ENCODE results near the gene SDC4.
A peak's percentile ranks its signal among the peaks of the same experiment; 100 is the strongest.

SDC4 gene

GRCh38 chr20:45347936-45348778 lies at the start of gene SDC4:
SDC4 (minus strand) TSS chr20:45348424; CDS start chr20:45348384, 40 bp downstream.
- DNase-seq, result peak in 3 of 4 experiments; percentile 8 to 44 (median 22)

- no peak for DNase-seq
Measured at GRCh38 chr20:45395114-45395415, 46.8 kb upstream of the SDC4 start.

GRCh38 chr20:45394221-45395113 lies 46.2 kb upstream of the SDC4 start:
- no peak for DNase-seq

GRCh38 chr20:45392733-45393132 lies 44.5 kb upstream of the SDC4 start:
- no peak for DNase-seq

GRCh38 chr20:45391559-45391958 lies 43.3 kb upstream of the SDC4 start:
- no peak for DNase-seq

- no peak for DNase-seq
Measured at GRCh38 chr20:45390931-45391330, 42.7 kb upstream of the SDC4 start.

GRCh38 chr20:45387274-45387673 lies 39.0 kb upstream of the SDC4 start:
- no peak for DNase-seq

- DNase-seq, result no peak
Measured at GRCh38 chr20:45378191-45378590, 30.0 kb upstream of the SDC4 start, which contains the start of gene TP53TG5. TP53TG5 (minus strand) TSS chr20:45378325; CDS start chr20:45378236, 89 bp downstream.

- DNase-seq, result no peak
Measured at GRCh38 chr20:45377269-45377668, 29.0 kb upstream of the SDC4 start.

- no peak for DNase-seq
Measured at GRCh38 chr20:45374966-45375365, 26.7 kb upstream of the SDC4 start.

- no peak for DNase-seq
Measured at GRCh38 chr20:45374101-45374467, 25.9 kb upstream of the SDC4 start.

GRCh38 chr20:45373353-45374100 lies 25.3 kb upstream of the SDC4 start:
- peak; percentile 68 to 89 (median 80) for DNase-seq

GRCh38 chr20:45372646-45373352 lies 24.6 kb upstream of the SDC4 start:
- no peak for DNase-seq

GRCh38 chr20:45372241-45372640 lies 24.0 kb upstream of the SDC4 start:
- DNase-seq, result no peak

GRCh38 chr20:45370571-45371160 lies 22.4 kb upstream of the SDC4 start:
- DNase-seq, result no peak

- no peak for DNase-seq
Measured at GRCh38 chr20:45368221-45368980, 20.2 kb upstream of the SDC4 start.

- DNase-seq, result no peak
Measured at GRCh38 chr20:45367126-45367525, 18.9 kb upstream of the SDC4 start.

GRCh38 chr20:45366631-45367030 lies 18.4 kb upstream of the SDC4 start:
- no peak for DNase-seq

- no peak for DNase-seq
Measured at GRCh38 chr20:45366192-45366591, 18.0 kb upstream of the SDC4 start.

GRCh38 chr20:45365444-45365970 lies 17.3 kb upstream of the SDC4 start:
- DNase-seq, result no peak
